Measurements from ENCODE around the gene FHOD3. TPM values are rescaled to one million over a fixed set of nuclear protein-coding genes. Genes with fewer than 3 reads are reported as not detected.

Gene FHOD3
- total RNA-seq, 4 donors from 2014 or later: 3.5 to 40.0 (median 14.5) TPM

- intact Hi-C loops (cut with DNase I; ENCODE audit: low total_unique reads): no loop called here
Observed at GRCh38 chr18:36653141-36653869, 355.8 kb downstream of the FHOD3 start.

GRCh38 chr18:36653870-36654269 is 356.4 kb downstream of the FHOD3 start:
- intact Hi-C loops (cut with DNase I; ENCODE audit: low total_unique reads): no loop called here
- H3K27me3 ChIP-seq: no peaks in the 10 kb centered on the region
- H3K4me1 ChIP-seq: no peaks in the 10 kb centered on the region
- H3K36me3 ChIP-seq: no peaks in the 10 kb centered on the region
- no peak for DNase-seq
- H3K4me3 ChIP-seq: no peak overlapping the region
- no peaks in the 10 kb centered on the region for H3K9me3 ChIP-seq
- in situ Hi-C loops (cut with MboI; ENCODE audit: low pct_ligation_motif_present in 1 of 4, low pct_unique_long_range_greater_than_20kb in 1 of 4, low sequenced_read_pairs in 3 of 4): no loop called here
- WGBS, 2 donors (ENCODE audit: low coverage in 1 of 2): 93 to 100% methylated on average over 1 to 6 of the region's 6 CpGs
- H3K27ac ChIP-seq: no peak overlapping the region
- TF ChIP-seq EP300 (IDR thresholded peaks at IDR 0.05; ENCODE audit: low read depth) (no peak), POLR2AphosphoS5 (IDR thresholded peaks at IDR 0.05) (no peak), CTCF (IDR thresholded peaks at IDR 0.05) (no peak), POLR2A (IDR thresholded peaks at IDR 0.05) (no peak)

More at GRCh38 chr18:36653141-36653869, 355.8 kb downstream of the FHOD3 start:
- DNase-seq: no peak
- no peaks in the 10 kb centered on the region for H3K4me1 ChIP-seq
- 81 to 82% methylated on average over 8 of the region's 8 CpGs for WGBS, 2 donors (ENCODE audit: low coverage in 1 of 2)
- H3K27ac ChIP-seq: no peak overlapping the region
- no peak overlapping the region for H3K4me3 ChIP-seq
- H3K9me3 ChIP-seq: no peaks in the 10 kb centered on the region
- H3K36me3 ChIP-seq: no peaks in the 10 kb centered on the region
- in situ Hi-C loops (cut with MboI; ENCODE audit: low pct_ligation_motif_present in 1 of 4, low pct_unique_long_range_greater_than_20kb in 1 of 4, low sequenced_read_pairs in 3 of 4): no loop called here
- no peaks in the 10 kb centered on the region for H3K27me3 ChIP-seq
- no peak for TF ChIP-seq POLR2AphosphoS5 (IDR thresholded peaks at IDR 0.05)
- TF ChIP-seq POLR2A (IDR thresholded peaks at IDR 0.05): no peak
- TF ChIP-seq EP300 (IDR thresholded peaks at IDR 0.05; ENCODE audit: low read depth): no peak
- TF ChIP-seq CTCF (IDR thresholded peaks at IDR 0.05): no peak

GRCh38 chr18:36655074-36655473 is 357.6 kb downstream of the FHOD3 start:
- no peak for TF ChIP-seq POLR2AphosphoS5 (IDR thresholded peaks at IDR 0.05)
- no peak for TF ChIP-seq POLR2A (IDR thresholded peaks at IDR 0.05)
- TF ChIP-seq CTCF (IDR thresholded peaks at IDR 0.05): no peak
- TF ChIP-seq EP300 (IDR thresholded peaks at IDR 0.05; ENCODE audit: low read depth): no peak
- 85 to 94% methylated on average over 4 to 6 of the region's 6 CpGs for WGBS, 2 donors (ENCODE audit: low coverage in 1 of 2)
- in situ Hi-C loops (cut with MboI; ENCODE audit: low pct_ligation_motif_present in 1 of 4, low pct_unique_long_range_greater_than_20kb in 1 of 4, low sequenced_read_pairs in 3 of 4): no loop called here
- no peak for DNase-seq
- H3K4me1 ChIP-seq: no peaks in the 10 kb centered on the region
- H3K27ac ChIP-seq: no peak overlapping the region
- no peaks in the 10 kb centered on the region for H3K9me3 ChIP-seq
- H3K4me3 ChIP-seq: no peak overlapping the region
- intact Hi-C loops (cut with DNase I; ENCODE audit: low total_unique reads): no loop called here
- no peaks in the 10 kb centered on the region for H3K36me3 ChIP-seq
- no peaks in the 10 kb centered on the region for H3K27me3 ChIP-seq

- intact Hi-C loops (cut with DNase I; ENCODE audit: low total_unique reads): no loop called here
- TF ChIP-seq CTCF (IDR thresholded peaks at IDR 0.05): no peak
- TF ChIP-seq POLR2AphosphoS5 (IDR thresholded peaks at IDR 0.05): no peak
- TF ChIP-seq POLR2A (IDR thresholded peaks at IDR 0.05): no peak
- TF ChIP-seq EP300 (IDR thresholded peaks at IDR 0.05; ENCODE audit: low read depth): no peak
- in situ Hi-C loops (cut with MboI; ENCODE audit: low pct_ligation_motif_present in 1 of 4, low pct_unique_long_range_greater_than_20kb in 1 of 4, low sequenced_read_pairs in 3 of 4): no loop called here
Observed at GRCh38 chr18:36655930-36656329, 358.4 kb downstream of the FHOD3 start.

More at GRCh38 chr18:36655930-36656329, 358.4 kb downstream of the FHOD3 start:
- Histone ChIP-seq H3K36me3 (no peaks in the 10 kb centered on the region), H3K4me3 (no peak overlapping the region), H3K27ac (no peak overlapping the region), H3K4me1 (no peaks in the 10 kb centered on the region), H3K9me3 (no peaks in the 10 kb centered on the region), H3K27me3 (no peaks in the 10 kb centered on the region)
- WGBS, 2 donors (ENCODE audit: low coverage in 1 of 2): 75 to 81% methylated on average over 2 to 4 of the region's 4 CpGs
- DNase-seq: no peak
